GM20000 (cell line): ENCODE measurements around the gene TARDBP.
"Not testable (repeated sequence)": the region's sequence is repeated elsewhere in the genome, so short reads cannot be mapped to it uniquely, and the experiment has no call there.

Source experiments
- DNase-seq: peaks from one replicate; pipeline ENCODE4 v3.0.0; 2012; ENCODE audit warnings: low spot score
- TF ChIP-seq, protein P1 (sequence below): IDR thresholded peaks from 2 replicates; pipeline ENCODE4 v1.5.1; 2012; ENCODE audit warnings: mild to moderate bottlenecking, control low read depth; ENCODE audit errors: extremely low read depth, missing control alignments

The TARDBP gene

DNA sequence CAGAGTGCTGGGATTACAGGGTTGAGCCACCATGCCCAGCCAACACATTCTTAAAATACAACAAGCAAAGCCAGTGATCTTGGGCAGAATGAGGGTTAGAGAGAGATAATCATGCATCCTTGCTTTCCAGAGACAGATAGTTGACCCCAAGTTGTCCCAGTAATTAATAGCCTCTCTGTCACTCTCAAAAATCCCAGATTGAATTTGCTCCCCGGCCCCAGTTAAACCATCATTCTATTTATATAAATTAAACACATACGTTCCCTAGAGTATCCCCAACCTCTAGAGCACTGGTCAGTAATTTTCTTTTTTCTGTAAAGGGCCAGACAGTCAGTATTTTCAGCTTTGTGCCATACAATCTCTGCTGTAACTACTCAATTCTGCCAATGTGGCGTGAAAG is 16.4 kb upstream of the TARDBP start:
- DNase-seq, result no peak
- TF ChIP-seq, protein P1, sequence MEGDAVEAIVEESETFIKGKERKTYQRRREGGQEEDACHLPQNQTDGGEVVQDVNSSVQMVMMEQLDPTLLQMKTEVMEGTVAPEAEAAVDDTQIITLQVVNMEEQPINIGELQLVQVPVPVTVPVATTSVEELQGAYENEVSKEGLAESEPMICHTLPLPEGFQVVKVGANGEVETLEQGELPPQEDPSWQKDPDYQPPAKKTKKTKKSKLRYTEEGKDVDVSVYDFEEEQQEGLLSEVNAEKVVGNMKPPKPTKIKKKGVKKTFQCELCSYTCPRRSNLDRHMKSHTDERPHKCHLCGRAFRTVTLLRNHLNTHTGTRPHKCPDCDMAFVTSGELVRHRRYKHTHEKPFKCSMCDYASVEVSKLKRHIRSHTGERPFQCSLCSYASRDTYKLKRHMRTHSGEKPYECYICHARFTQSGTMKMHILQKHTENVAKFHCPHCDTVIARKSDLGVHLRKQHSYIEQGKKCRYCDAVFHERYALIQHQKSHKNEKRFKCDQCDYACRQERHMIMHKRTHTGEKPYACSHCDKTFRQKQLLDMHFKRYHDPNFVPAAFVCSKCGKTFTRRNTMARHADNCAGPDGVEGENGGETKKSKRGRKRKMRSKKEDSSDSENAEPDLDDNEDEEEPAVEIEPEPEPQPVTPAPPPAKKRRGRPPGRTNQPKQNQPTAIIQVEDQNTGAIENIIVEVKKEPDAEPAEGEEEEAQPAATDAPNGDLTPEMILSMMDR, result no peak

DNA sequence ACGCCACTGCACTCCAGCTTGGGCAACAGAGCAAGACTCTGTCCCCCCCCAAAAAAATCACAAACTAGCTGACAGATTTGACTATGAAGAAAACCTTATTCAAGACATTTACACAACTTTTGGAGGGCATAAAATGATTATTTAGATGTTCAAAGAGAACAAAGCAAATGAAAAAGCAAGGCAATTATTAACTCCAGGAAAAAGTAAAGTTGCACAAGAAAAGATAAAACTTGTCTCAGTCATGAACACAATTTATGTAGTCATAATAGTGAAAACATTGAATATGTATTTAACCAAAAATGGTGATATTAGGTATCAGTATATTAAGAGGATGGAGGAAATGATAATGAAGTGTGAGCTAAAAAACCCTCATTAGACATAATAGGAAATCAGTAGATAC is 11.9 kb upstream of the TARDBP start:
- DNase-seq, result no peak
- TF ChIP-seq, protein P1, result no peak

DNA sequence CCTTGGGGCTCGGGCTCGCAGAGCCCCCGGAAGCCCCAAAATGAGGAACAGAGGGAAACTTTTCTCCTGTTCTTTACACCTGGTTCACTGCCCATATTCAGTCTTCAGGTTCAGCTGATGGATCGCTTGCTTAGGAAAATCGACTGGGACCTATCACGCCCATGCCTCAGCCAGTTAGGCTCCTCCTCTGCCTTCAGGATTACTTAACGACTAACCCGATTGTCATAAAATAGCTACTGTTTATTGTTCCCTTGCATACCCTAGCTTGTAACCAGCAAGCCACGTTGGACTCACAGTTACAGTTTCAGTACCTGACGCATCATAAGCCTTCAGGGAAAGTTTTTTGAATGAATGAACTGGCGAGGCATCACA is 692 bp downstream of the TARDBP start:
- TF ChIP-seq, protein P1, result no peak
- DNase-seq, result no peak

DNA sequence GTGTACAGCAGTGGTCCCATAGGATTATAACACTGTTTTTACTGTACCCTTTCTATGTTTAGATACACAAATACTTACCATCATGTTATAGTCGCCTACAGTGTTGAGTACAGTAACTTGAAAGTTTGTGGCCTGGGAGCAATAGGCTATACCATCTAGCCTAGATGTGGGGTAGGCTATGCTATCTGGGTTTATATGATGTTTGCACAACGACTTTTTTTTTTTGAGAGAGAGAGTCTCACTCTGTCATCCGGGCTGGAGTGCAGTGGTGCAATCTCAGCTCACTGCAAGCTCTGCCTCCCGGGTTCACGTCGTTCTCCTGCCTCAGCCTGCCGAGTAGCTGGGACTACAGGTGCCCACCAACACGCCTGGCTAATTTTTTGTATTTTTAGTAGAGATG is 6.9 kb downstream of the TARDBP start:
- DNase-seq, result not testable (repeated sequence)

DNA sequence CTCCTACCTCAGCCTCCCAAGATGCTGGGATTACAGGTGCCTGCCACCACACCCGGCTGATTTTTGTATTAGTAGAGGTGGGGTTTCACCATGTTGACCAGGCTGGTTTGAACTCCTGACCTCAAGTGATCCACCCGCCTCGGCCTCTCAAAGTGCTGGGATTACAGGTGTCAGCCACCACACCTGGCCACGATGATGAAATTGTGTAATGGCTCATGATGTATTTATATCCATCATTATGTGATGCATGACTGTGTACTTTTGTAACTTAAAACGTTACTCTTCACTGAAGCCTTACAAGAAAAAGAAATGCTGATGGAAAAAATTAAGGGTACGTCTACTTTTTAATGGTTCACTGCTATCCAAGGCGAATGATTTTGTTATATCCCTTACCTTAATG is 7.5 kb downstream of the TARDBP start:
- TF ChIP-seq, protein P1, result no peak
- DNase-seq, result no peak

DNA sequence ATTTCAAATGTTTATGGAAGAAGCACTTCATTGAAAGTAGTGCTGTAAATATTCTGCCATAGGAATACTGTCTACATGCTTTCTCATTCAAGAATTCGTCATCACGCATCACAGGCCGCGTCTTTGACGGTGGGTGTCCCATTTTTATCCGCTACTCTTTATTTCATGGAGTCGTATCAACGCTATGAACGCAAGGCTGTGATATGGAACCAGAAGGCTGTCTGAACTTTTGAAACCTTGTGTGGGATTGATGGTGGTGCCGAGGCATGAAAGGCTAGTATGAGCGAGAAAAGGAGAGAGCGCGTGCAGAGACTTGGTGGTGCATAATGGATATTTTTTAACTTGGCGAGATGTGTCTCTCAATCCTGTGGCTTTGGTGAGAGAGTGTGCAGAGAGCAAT is 10.7 kb downstream of the TARDBP start:
- TF ChIP-seq, protein P1, result no peak

DNA sequence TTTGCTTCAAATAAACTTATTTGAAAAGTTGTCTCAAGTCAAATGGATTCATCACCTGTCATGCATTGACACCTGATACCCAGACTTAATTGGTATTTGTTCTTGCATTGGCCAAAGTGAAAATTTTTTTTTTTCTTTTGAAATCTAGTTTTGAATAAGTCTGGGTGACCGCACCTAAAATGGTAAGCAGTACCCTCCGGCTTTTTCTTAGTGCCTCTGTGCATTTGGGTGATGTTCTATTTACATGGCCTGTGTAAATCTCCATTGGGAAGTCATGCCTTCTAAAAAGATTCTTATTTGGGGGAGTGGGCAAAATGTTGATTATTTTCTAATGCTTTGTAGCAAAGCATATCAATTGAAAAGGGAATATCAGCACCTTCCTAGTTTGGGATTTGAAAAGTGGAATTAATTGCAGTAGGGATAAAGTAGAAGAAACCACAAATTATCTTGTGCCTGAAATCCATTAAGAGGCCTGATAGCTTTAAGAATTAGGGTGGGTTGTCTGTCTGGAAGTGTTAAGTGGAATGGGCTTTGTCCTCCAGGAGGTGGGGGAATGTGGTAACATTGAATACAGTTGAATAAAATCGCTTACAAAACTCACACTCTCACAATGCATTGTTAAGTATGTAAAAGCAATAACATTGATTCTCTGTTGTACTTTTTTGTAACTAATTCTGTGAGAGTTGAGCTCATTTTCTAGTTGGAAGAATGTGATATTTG is 11.9 kb downstream of the TARDBP start:
- no peak for DNase-seq
- TF ChIP-seq, protein P1, result no peak

More for the DNA sequence above, 10.7 kb downstream of the TARDBP start:
- no peak for DNase-seq

DNA sequence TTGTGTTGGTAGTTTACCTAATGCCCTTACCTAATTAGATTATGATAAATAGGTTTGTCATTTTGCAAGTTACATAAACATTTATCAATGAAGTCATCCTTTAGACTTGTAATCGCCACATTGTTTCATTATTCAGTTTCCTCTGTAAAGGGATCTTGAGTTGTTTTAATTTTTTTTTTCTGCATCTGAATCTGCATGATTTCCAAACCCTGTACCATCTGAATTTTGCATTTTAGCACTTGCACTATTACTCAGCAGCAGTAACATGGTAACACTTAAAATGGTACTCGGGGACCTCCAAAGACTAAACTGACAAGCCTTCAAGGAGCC is 12.4 kb downstream of the TARDBP start:
- TF ChIP-seq, protein P1, result no peak
- no peak for DNase-seq
